Smooth muscle cell of the coronary artery (primary cell): Measurements from ENCODE around the gene TMEM256. TPM values are rescaled to one million over a fixed set of nuclear protein-coding genes. Genes with fewer than 3 reads are reported as not detected.

Experiments used
- total RNA-seq: library from RNA; depleted of rRNA; stranded (reverse); fragments of >200 nt; gene quantifications from 2 replicates; pipeline ENCODE4 v1.2.3, GENCODE V29; 2014; ENCODE audit warnings: low replicate concordance

Gene TMEM256
- 42.7 and 135 TPM in 2 replicates for total RNA-seq

DNA sequence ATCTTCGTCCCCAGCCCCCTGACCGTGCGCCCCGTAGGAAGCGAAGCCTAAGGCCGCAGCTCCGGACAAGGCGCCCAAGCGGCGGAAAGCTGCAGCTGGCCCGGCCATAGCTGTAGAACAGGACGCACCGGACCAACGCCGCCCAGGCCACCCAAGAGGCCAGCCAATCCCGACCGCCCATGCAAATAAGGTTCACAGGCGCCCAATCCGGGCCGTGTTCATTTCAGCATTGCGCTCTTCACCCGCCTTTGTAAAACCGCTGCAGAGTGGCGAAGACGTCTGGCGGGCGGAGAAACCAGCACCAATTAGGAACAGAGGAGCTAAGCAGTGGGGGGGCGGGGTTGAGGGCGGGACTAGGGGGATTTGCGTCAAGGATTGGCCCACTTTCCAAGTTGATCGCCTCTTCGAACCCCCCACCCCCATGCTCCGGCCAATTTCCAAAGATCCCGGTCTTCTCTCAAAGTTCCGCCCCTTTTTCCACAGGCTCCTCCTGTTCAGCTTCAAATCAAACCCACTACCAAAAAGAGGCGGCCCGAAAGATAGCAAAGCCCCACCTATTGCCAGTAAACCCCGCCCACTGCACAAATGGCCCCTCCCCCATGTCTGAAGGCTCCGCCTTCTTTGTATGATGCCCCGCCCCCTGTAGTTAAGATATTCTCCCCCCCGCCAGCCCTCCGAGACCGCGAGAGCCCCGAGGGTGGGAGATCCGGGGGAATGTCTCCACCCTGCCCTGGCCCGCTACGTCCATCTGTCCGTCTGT is at the start of gene TMEM256:
TSS of gene TMEM256 (minus strand) at position 121 of the 760 bp plus-strand sequence. CDS start at position 108, 13 bp downstream.

DNA sequence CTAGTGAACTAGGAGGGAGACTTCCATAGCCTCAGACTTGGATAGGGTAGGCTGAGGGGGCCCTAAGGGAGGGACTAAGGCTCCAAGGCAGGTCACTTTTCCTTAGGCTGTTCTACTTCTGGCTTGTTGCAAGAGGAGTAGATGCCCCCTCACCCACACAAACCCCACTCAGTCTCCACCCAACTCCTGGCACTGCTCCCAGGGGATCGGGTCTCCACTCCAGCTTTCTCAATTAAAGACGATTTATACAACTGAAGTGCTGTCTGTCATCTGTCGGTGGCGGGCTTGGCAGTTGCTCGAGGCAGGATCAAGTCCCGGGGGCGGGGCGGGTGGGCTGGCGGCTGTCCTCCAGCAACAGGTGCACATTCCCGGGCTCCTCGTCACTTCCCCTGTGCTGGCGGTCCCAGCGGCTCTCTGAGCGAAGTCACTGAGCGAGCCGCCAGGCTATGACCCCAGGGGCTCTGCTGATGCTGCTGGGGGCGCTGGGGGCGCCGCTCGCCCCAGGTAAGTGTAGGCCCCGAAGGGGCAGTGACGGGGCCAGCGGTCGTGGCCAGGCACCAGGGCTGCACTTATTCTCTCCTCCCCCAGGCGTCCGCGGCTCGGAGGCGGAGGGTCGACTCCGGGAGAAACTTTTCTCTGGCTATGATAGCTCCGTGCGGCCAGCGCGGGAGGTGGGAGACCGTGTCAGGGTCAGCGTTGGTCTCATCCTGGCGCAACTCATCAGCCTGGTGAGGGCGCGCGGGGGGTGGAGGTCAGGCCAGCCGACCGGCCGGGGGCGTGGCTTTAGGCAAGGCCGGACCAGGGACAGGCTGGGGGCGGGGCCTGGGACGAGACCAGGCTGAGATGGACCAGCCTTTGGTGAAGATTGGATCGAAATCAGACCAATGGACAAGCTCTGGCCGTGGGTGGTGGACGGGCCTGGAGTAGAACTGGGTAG is 41.1 kb upstream of the TMEM256 start, which contains the start of gene CHRNB1:
TSS of gene CHRNB1 (plus strand) at position 380 of the 937 bp plus-strand sequence. CDS start at position 447, 67 bp downstream.

GRCh38 chr17:7439462-7440112 is 35.7 kb upstream of the TMEM256 start, which contains the start of gene FGF11:
Gene FGF11 (plus strand): TSS chr17:7439512. CDS start chr17:7439621, 109 bp downstream.

DNA sequence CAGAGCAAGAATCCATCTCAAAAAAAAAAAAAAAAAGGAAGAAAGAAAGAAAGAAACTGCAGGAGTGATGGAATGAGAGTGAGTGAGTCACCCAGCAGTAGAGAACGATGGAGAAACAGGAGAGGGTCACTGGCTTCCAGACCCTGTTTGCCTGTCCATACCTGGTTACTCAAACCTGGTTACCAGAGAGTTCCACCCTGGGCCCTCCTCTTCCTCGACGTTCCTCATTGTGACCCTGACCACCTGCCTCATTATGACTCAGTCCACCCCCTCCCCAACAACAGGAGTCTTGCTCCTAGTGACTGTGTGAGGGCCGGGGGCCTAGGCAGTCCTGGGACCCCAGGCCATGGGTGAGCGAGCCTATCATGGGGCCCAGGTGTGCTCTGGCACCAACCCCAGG is 24.7 kb upstream of the TMEM256 start, which contains the start of gene SPEM3:
TSS of gene SPEM3 (plus strand) at position 301 of the 400 bp plus-strand sequence. CDS start at position 347, 46 bp downstream.

DNA sequence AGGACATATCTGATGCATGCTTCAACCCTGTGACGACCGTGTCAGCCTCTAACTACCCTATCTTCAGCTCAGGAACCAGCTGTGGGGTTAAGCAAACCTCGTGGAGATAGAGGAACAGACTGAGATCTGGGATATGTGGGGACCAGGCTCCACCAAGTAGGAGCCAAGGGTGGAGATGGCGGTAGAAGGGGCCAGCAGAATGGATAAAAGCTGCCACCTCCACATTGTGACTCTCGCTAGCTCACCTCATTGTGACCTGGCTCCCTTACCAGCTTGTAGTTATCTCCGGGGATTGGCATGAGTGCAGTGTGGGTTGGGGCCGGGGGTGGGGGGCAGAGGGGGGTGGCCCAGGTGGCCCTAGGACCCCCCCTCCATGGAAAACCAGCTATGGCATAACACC is 21.4 kb upstream of the TMEM256 start, which contains the start of gene SPEM2:
TSS of gene SPEM2 (plus strand) at position 301 of the 400 bp plus-strand sequence. CDS start at position 374, 73 bp downstream.

GRCh38 chr17:7419819-7420610 is 16.1 kb upstream of the TMEM256 start, which contains the start of gene SPEM1:
Gene SPEM1 (plus strand): TSS chr17:7420324. CDS start chr17:7420385, 61 bp downstream.

GRCh38 chr17:7407485-7408251 is 3.8 kb upstream of the TMEM256 start, which contains the start of gene NLGN2:
Gene NLGN2 (plus strand): TSS chr17:7407845. CDS start chr17:7408256, 411 bp downstream.

DNA sequence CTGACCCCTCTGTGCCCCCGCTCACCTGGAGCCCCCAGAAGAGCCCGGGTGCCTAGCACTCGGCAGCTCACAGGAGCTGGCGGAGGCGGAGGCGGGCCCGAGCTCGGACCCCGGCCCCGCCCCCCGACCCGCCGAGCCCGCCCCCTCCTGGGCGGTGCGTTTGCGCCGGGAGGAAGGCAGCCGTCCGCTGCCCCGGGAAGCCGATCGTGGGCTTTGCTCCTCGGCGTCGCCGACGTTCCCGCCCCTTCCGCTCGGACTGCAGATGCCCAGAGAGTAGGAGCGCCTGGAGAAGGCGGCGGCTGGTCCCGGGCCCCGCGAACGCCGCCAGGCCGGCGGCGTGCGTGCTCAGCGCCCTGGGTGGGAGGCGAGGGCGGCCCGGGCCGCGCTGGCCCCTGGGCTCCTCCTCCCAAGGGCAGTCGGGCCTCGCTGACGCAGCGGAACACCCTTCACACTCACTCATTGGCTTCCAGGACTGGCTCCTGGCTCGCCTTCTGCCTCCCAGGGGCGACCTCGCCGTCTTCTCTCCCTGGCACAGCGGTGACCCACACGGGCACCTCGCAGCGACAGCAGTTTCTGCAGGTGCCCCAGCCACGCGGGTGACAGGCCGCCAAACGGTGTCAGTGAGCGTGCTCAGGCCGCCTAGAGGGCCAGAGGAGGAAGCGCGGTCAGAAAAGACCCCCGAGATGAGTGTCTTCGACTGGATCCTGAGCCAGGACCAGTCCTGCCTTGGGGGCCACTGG is 9.3 kb downstream of the TMEM256 start, which contains the start of gene PLSCR3:
TSS of gene PLSCR3 (minus strand) at position 74 of the 740 bp plus-strand sequence. CDS start 415 bp downstream, outside the sequence.

DNA sequence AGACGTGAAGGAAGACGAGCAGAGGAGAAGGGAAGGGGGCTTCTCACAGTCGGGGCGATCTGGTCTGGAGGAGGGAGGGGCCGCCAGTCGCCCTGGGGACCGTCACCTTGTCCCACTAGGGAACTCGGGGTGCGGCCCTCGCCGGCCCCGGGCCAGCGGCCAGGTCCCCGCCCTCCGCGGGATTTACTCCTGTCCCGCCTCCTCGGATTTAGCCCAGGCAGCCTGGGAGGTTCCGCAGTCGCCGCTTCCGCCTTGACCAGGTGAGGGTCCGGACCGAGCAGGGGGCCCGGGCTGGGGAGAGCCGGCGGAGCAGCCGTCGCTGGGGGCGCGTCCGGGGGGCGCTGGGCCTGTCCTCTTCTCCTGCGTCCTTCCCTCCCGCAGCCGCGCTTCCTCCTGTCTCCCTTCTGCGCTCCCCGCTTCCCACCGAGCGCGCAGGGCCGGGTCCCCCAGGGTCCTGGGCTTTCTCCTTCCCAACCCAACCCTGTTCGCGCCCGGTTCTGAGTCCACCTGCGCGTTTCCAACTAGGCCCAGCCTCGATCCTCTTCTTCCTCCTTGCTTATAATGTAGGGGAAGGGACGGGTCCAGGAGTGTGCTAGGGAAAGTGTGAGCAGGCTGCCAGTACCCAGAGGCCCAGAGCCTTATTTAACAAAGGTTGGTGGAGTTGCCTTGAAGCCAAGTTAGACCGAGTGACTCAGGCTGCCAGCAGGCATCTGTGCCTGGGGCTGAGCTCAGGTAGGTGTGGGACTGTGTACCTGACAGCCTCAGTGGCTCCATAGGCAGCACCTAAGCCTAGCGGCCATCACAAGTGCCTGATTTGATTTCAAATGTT is 22.8 kb downstream of the TMEM256 start, which contains the start of gene TNK1:
TSS of gene TNK1 (plus strand) at position 235 of the 829 bp plus-strand sequence. CDS start 1,838 bp downstream, outside the sequence.

GRCh38 chr17:7355053-7355452 is 48.8 kb downstream of the TMEM256 start, which contains the start of gene TMEM95:
Gene TMEM95 (plus strand): TSS chr17:7355156. CDS start chr17:7355205, 49 bp downstream.

Other genes with a start within 250 kb of the TMEM256 start
- gene ASGR1, start 224.7 kb downstream of the TMEM256 start, total RNA-seq, result under 0.01 and 0.68 TPM in 2 replicates
- gene DLG4, start 184.3 kb downstream of the TMEM256 start, total RNA-seq, result 8.3 and 20.8 TPM in 2 replicates
- gene ACADVL, start 184.2 kb downstream of the TMEM256 start, total RNA-seq, result 248 and 288 TPM in 2 replicates
- 56.3 and 89.0 TPM in 2 replicates for gene DVL2, start 169.6 kb downstream of the TMEM256 start, total RNA-seq
- 38.3 and 41.2 TPM in 2 replicates for gene PHF23, start 164.6 kb downstream of the TMEM256 start, total RNA-seq
- 180 and 222 TPM in 2 replicates for gene GABARAP, start 161.6 kb downstream of the TMEM256 start, total RNA-seq
- gene CTDNEP1, start 152.4 kb downstream of the TMEM256 start, total RNA-seq, result 16.7 and 21.2 TPM in 2 replicates
- gene ELP5, start 151.9 kb downstream of the TMEM256 start, total RNA-seq, result 20.6 and 25.9 TPM in 2 replicates
- 0.70 and 1.6 TPM in 2 replicates for gene CLDN7, start 141.6 kb downstream of the TMEM256 start, total RNA-seq
- 0.08 and 0.12 TPM in 2 replicates for gene SLC2A4, start 122.4 kb downstream of the TMEM256 start, total RNA-seq
- gene YBX2, start 109.5 kb downstream of the TMEM256 start, total RNA-seq, result not detected in 2 replicates
- gene EIF5A, start 96.5 kb downstream of the TMEM256 start, total RNA-seq, result 688 and 774 TPM in 2 replicates
- 21.7 and 32.9 TPM in 2 replicates for gene GPS2, start 88.7 kb downstream of the TMEM256 start, total RNA-seq
- 16.8 and 28.4 TPM in 2 replicates for gene NEURL4, start 74.8 kb downstream of the TMEM256 start, total RNA-seq
- gene ACAP1, start 67.6 kb downstream of the TMEM256 start, total RNA-seq, result 1.3 and 4.3 TPM in 2 replicates
- gene KCTD11, start 51.9 kb downstream of the TMEM256 start, total RNA-seq, result 4.9 and 10.4 TPM in 2 replicates
- gene TMEM95, start 48.9 kb downstream of the TMEM256 start, total RNA-seq, result not detected in 2 replicates
- 0.08 and 0.35 TPM in 2 replicates for gene TNK1, start 23.0 kb downstream of the TMEM256 start, total RNA-seq
- gene PLSCR3, start 9.6 kb downstream of the TMEM256 start, total RNA-seq, result 8.5 and 23.2 TPM in 2 replicates
- gene NLGN2, start 3.7 kb upstream of the TMEM256 start, total RNA-seq, result 3.7 and 5.0 TPM in 2 replicates
- gene SPEM1, start 16.2 kb upstream of the TMEM256 start, total RNA-seq, result not detected in 2 replicates
- not detected in 2 replicates for gene SPEM2, start 21.5 kb upstream of the TMEM256 start, total RNA-seq
- not detected in 2 replicates for gene SPEM3, start 24.8 kb upstream of the TMEM256 start, total RNA-seq
- gene TMEM102, start 31.3 kb upstream of the TMEM256 start, total RNA-seq, result 0.94 and 4.4 TPM in 2 replicates
- gene FGF11, start 35.4 kb upstream of the TMEM256 start, total RNA-seq, result 2.6 and 5.4 TPM in 2 replicates
- gene CHRNB1, start 41.0 kb upstream of the TMEM256 start, total RNA-seq, result 7.1 and 9.6 TPM in 2 replicates
- 9.2 and 9.8 TPM in 2 replicates for gene ZBTB4, start 75.5 kb upstream of the TMEM256 start, total RNA-seq
- not detected in 2 replicates for gene SLC35G6, start 77.3 kb upstream of the TMEM256 start, total RNA-seq
- 62.8 and 87.6 TPM in 2 replicates for gene POLR2A, start 80.3 kb upstream of the TMEM256 start, total RNA-seq
- 3.9 TPM in 2 replicates for gene TNFSF12, start 145.0 kb upstream of the TMEM256 start, total RNA-seq
- 0.59 and 1.1 TPM in 2 replicates for gene TNFSF13, start 154.7 kb upstream of the TMEM256 start, total RNA-seq
- 45.4 and 76.6 TPM in 2 replicates for gene SENP3, start 157.8 kb upstream of the TMEM256 start, total RNA-seq
- gene CD68, start 175.5 kb upstream of the TMEM256 start, total RNA-seq, result 4.7 and 22.3 TPM in 2 replicates
- 48.6 and 59.0 TPM in 2 replicates for gene MPDU1, start 179.8 kb upstream of the TMEM256 start, total RNA-seq
- 0.23 TPM in 1 of 2 replicates, not detected in the other for gene SOX15, start 186.0 kb upstream of the TMEM256 start, total RNA-seq
- gene FXR2, start 210.8 kb upstream of the TMEM256 start, total RNA-seq, result 24.0 and 58.9 TPM in 2 replicates
- gene SAT2, start 223.7 kb upstream of the TMEM256 start, total RNA-seq, result 39.1 and 56.6 TPM in 2 replicates
- 0.23 and 1.2 TPM in 2 replicates for gene SHBG, start 226.0 kb upstream of the TMEM256 start, total RNA-seq
- not detected in 2 replicates for gene ATP1B2, start 246.8 kb upstream of the TMEM256 start, total RNA-seq